Peyer's patch (tissue), 4 donors: ENCODE data around the gene SPNS1. TPM values are rescaled to one million over a fixed set of nuclear protein-coding genes. Genes with fewer than 3 reads are reported as not detected.

Source experiments
- DNase-seq, 3 donors: peaks; one replicate each; pipeline ENCODE4 v3.0.0-alpha.2; 2017 to 2019
- H3K27ac ChIP-seq, 4 donors: fragments of 200-600 bp; sonication (generic); one replicate each; pipeline ENCODE4 v1.5.1; 2016 to 2019
- H3K27me3 ChIP-seq, 2 donors: fragments of 200-600 bp; sonication (generic); one replicate each; pipeline ENCODE4 v1.5.1; 2019
- H3K36me3 ChIP-seq, 3 donors: fragments of 200-600 bp; sonication (generic); one replicate each; pipeline ENCODE4 v1.5.1; 2016 to 2019
- H3K4me1 ChIP-seq, 4 donors: fragments of 200-600 bp; sonication (generic); one replicate each; pipeline ENCODE4 v1.5.1; 2016 to 2019
- H3K4me3 ChIP-seq, 4 donors: fragments of 200-600 bp; sonication (generic); 1 replicate in 3 of 4; 2 replicates in 1 of 4; pipeline ENCODE4 v1.5.1; 2016 to 2019; ENCODE audit warnings: mild to moderate bottlenecking in 1 of 4
- H3K9me3 ChIP-seq, 4 donors: fragments of 200-600 bp; sonication (generic); one replicate each; pipeline ENCODE4 v1.5.1; 2016 to 2019; ENCODE audit warnings: mild to moderate bottlenecking in 1 of 4
- POLR2A ChIP-seq, 2 donors: fragments of 450-650 bp; IDR thresholded peaks; one replicate each; pipeline ENCODE4 v1.5.1; 2017; ENCODE audit warnings: antibody characterized with exemption in 2 of 2, mild to moderate bottlenecking in 2 of 2, moderate library complexity in 2 of 2
- total RNA-seq, 4 donors: library from RNA; depleted of rRNA; stranded (reverse); fragments of >200 nt; gene quantifications; one replicate each; pipeline ENCODE4 v1.1.0, GENCODE V29; 2016
- TF ChIP-seq, protein P1 (sequence below), 6 experiments: fragments of 450-650 bp in 4 of 6; fragments of 200-600 bp in 2 of 6; sonication (generic) in 1 of 6; IDR thresholded peaks; one replicate each; pipeline ENCODE4 v1.5.1; 2017 to 2019; ENCODE audit warnings: antibody characterized with exemption in 6 of 6, mild to moderate bottlenecking in 3 of 6, moderate library complexity in 1 of 6

Gene SPNS1
- total RNA-seq, 4 donors from 2014 or later, result 30.5 to 49.7 (median 36.3) TPM

DNA sequence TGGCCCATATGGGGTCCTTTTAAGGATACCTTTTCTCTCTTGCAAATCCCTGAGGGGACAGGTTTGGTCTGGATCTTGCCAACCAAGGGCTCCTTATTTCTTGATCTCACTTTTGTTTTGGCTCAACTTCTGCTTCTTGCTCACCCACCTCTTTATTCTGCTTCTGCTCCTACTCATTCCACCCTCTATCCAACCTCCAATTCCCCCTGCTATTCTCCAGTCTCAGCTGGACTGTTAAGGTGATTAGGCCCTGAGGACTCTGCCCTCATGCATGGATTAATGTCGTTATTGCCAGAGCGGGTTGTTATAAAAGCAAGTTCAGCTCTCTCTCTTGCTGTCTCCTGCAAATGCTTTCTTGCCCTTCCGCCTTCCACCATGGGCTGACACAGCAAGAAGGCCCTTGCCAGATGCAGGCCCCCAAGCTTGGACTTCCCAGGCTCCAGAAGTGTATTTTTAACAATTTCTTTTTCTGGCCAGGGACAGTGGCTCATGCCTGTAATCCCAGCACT is 40.0 kb downstream of the SPNS1 start:
- Histone ChIP-seq H3K27me3 (no peaks in the 10 kb centered on the region), H3K27ac (peak overlapping the region in 2 of 4 donors; percentile 49 to 59), H3K4me1 (no peaks in the 10 kb centered on the region), H3K36me3 (no peaks in the 10 kb centered on the region), H3K9me3 (no peaks in the 10 kb centered on the region), H3K4me3 (no peak overlapping the region)
- no peak for DNase-seq
- TF ChIP-seq POLR2A (IDR thresholded peaks at IDR 0.05), result no peak
- TF ChIP-seq, protein P1, sequence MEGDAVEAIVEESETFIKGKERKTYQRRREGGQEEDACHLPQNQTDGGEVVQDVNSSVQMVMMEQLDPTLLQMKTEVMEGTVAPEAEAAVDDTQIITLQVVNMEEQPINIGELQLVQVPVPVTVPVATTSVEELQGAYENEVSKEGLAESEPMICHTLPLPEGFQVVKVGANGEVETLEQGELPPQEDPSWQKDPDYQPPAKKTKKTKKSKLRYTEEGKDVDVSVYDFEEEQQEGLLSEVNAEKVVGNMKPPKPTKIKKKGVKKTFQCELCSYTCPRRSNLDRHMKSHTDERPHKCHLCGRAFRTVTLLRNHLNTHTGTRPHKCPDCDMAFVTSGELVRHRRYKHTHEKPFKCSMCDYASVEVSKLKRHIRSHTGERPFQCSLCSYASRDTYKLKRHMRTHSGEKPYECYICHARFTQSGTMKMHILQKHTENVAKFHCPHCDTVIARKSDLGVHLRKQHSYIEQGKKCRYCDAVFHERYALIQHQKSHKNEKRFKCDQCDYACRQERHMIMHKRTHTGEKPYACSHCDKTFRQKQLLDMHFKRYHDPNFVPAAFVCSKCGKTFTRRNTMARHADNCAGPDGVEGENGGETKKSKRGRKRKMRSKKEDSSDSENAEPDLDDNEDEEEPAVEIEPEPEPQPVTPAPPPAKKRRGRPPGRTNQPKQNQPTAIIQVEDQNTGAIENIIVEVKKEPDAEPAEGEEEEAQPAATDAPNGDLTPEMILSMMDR (IDR thresholded peaks at IDR 0.05), result no peak

DNA sequence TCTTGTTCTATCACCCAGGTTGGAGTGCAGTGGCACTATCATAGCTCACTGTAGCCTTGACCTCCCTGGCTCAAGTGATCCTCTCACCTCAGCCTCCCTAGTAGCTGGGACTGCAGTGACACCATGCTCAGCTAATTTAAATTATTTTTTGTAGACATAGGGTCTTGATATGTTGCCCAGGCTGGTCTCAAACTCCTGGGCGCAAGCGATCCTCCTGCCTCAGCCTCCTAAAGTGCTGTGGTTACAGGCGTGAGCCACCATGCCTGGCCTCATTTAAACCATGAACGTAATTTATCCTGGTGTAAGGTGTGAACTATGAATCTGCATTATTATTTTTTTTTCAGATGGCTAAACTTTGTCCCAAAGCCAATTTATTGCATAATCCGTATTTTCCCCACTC is 47.6 kb downstream of the SPNS1 start:
- H3K9me3 ChIP-seq, result no peaks in the 10 kb centered on the region
- H3K4me1 ChIP-seq, result no peaks in the 10 kb centered on the region
- no peaks in the 10 kb centered on the region for H3K36me3 ChIP-seq
- no peak for DNase-seq
- no peaks in the 10 kb centered on the region for H3K27me3 ChIP-seq
- no peak overlapping the region for H3K4me3 ChIP-seq
- TF ChIP-seq, protein P1 (IDR thresholded peaks at IDR 0.05), result no peak
- TF ChIP-seq POLR2A (IDR thresholded peaks at IDR 0.05), result no peak
- H3K27ac ChIP-seq, result no peak overlapping the region

DNA sequence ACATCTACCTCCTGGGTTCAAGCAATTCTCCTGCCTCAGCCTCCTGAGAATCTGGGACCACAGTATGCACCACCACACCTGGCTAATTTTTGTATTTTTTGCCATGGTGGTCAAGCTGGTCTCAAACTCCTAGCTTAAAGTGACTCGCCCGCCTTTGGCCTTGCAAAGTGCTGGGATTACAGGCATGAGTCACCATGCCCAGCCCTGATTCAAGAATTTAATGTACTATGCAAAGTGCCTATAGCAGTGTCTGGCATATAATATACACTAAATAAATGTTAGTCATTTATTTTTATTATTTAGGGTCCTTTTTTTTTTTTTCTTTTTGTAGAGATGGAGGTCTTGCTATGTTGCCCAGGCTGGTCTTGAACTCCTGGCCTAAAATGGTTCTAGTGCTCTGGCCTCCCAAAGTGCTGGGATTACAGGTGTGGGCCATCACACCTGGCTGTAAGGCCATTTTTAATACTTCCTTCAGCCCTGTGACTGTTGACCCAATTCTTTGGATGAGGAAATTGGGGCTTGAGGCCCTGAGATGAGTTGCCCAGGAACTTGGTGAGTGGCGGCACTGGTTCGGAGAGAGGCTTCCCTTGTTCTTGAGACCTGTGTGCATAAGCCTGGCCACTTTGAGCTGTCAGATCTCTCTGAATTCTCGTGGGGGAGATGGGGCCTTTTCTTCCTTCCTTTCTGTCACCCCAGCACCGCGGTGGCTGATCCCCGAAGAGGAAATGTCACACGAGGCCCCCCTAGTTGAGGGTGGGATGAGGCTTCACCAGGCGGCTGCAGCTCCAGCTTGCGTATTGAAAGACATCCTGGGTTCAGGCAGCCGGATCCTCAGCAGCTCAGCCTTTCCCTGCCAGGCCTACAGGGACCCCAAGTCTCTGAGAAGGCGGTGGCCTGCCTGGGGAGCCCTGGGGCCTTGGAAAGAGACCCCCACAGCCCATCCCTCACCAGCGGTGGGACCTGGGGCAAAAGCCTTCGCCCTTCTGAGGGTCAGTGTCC is 49.0 kb downstream of the SPNS1 start:
- H3K27ac ChIP-seq, result peak overlapping the region in 1 of 4 donors; percentile 14
- H3K4me1 ChIP-seq, result no peaks in the 10 kb centered on the region
- no peak for TF ChIP-seq POLR2A (IDR thresholded peaks at IDR 0.05)
- TF ChIP-seq, protein P1 (IDR thresholded peaks at IDR 0.05), result no peak
- H3K4me3 ChIP-seq, result no peak overlapping the region
- no peaks in the 10 kb centered on the region for H3K36me3 ChIP-seq
- H3K27me3 ChIP-seq, result no peaks in the 10 kb centered on the region
- DNase-seq, result no peak
- H3K9me3 ChIP-seq, result no peaks in the 10 kb centered on the region

DNA sequence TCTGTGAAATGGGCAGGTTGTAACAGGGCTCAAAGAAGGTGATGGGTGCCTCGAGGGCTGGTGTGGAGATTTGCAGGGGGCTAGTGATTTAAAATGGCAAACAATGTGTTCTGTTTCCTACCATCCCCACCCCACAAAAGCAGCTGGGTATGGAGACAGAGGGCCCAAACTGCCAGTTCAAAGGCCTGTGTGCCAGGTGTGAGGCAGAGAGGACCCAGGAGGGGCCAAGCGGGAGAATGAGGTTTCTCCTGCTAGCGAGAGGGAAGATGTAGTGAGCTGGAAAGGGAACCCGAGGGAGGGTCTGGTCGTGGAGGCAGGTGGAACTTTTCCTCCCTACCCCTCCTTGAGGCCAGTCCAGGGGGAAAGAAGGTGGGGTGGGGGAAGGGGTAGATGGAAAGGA is 49.7 kb downstream of the SPNS1 start:
- no peak for DNase-seq
- no peak for TF ChIP-seq POLR2A (IDR thresholded peaks at IDR 0.05)
- TF ChIP-seq, protein P1 (IDR thresholded peaks at IDR 0.05), result no peak
- no peak overlapping the region for H3K4me3 ChIP-seq
- no peaks in the 10 kb centered on the region for H3K4me1 ChIP-seq
- H3K36me3 ChIP-seq, result no peaks in the 10 kb centered on the region
- peak overlapping the region in 1 of 4 donors; percentile 14 for H3K27ac ChIP-seq
- H3K9me3 ChIP-seq, result no peaks in the 10 kb centered on the region
- H3K27me3 ChIP-seq, result no peaks in the 10 kb centered on the region

DNA sequence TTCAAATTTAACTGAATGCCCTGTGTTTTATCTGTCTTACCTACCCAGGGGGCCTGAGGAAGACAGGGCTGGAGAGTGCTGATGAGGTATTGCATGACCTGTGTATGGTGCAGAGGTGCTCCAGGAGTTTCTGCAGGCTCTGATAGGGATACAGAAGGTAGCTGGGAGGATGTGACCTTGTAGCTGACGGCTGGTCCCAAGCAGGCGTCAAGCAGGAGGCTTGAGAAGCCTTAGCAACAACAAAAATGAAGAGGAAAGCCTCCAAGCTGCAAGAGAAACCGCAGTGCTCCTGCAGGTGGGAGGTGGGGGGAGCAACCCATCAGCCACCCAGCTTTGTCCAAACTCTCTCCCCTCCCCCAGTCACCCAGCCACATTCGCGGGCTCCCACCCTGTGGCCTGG is 50.6 kb downstream of the SPNS1 start:
- no peak overlapping the region for H3K4me3 ChIP-seq
- H3K27me3 ChIP-seq, result no peaks in the 10 kb centered on the region
- H3K36me3 ChIP-seq, result no peaks in the 10 kb centered on the region
- TF ChIP-seq, protein P1 (IDR thresholded peaks at IDR 0.05), result no peak
- no peak for TF ChIP-seq POLR2A (IDR thresholded peaks at IDR 0.05)
- H3K9me3 ChIP-seq, result no peaks in the 10 kb centered on the region
- no peaks in the 10 kb centered on the region for H3K4me1 ChIP-seq
- H3K27ac ChIP-seq, result no peak overlapping the region
- peak in 1 of 3 donors; percentile 36 for DNase-seq
